ENCODE results near the gene RASGEF1C. TPM values are rescaled to one million over a fixed set of nuclear protein-coding genes. Genes with fewer than 3 reads are reported as not detected.

RASGEF1C gene
- total RNA-seq, 2 experiments from 2014 or later: not detected

DNA sequence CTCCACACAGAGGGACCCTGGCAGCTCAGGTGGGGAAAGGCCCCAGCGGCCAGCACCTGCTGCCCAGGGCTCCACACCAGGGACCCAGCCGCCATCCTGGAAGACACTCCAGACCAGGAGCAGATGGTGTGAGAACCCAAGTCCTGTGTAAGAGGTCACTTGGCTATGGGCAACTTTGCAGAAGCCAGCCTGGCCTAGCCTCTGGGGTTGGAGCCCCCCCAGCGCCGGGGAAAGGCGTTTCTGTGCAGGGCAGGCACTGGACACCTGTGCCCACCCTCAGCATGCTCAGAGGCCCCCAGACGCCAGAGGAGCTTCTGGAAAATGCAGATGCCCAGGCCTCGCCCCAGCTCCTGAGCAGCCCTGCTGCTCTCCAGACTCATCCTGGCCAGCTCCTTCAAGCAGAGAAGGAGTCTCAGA, 34.0 kb downstream of the RASGEF1C start:
- Mint-ChIP-seq H3K36me3 (ENCODE audit: low read depth) (no peaks in the 10 kb centered on the region), H3K27me3 (peaks cover 5% of the 10 kb centered on the region), H3K4me3 (no peak overlapping the region), H3K9me3 (ENCODE audit: low read depth) (no peaks in the 10 kb centered on the region), H3K27ac (no peak overlapping the region), H3K4me1 (no peaks in the 10 kb centered on the region)
- ChIA-PET CTCF (no interaction called here), POLR2A (no interaction called here)
- intact Hi-C loops (cut with DNase I, micrococcal nuclease): no loop called here
- DNase-seq (no peak), ATAC-seq (no peak)

DNA sequence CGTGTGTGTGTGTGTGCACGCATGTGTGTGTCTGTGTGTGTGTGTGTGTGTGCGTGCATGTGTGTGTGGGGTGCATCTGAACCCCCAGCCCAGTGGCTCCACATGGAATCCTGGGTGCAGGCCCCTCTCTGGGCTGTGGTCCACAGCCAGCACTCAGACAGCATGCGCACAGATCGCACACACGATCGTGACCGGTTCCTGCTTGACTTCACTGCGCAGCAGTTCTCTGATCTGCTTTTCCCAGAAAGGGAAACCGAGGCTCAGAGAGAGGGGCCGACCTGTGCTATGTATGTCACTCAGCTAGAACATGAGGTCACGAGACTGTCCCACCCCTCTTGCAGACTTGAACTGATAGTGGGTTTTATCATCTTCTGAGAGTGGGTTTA, 34.4 kb downstream of the RASGEF1C start:
- H3K27me3 Mint-ChIP-seq: peaks cover 6% of the 10 kb centered on the region
- no peak for ATAC-seq
- H3K4me1 Mint-ChIP-seq: no peaks in the 10 kb centered on the region
- H3K9me3 Mint-ChIP-seq (ENCODE audit: low read depth): no peaks in the 10 kb centered on the region
- ChIA-PET CTCF (no interaction called here), POLR2A (no interaction called here)
- H3K36me3 Mint-ChIP-seq (ENCODE audit: low read depth): no peaks in the 10 kb centered on the region
- H3K27ac Mint-ChIP-seq: no peak overlapping the region
- H3K4me3 Mint-ChIP-seq: no peak overlapping the region
- DNase-seq: no peak
- intact Hi-C loops (cut with DNase I, micrococcal nuclease): no loop called here

DNA sequence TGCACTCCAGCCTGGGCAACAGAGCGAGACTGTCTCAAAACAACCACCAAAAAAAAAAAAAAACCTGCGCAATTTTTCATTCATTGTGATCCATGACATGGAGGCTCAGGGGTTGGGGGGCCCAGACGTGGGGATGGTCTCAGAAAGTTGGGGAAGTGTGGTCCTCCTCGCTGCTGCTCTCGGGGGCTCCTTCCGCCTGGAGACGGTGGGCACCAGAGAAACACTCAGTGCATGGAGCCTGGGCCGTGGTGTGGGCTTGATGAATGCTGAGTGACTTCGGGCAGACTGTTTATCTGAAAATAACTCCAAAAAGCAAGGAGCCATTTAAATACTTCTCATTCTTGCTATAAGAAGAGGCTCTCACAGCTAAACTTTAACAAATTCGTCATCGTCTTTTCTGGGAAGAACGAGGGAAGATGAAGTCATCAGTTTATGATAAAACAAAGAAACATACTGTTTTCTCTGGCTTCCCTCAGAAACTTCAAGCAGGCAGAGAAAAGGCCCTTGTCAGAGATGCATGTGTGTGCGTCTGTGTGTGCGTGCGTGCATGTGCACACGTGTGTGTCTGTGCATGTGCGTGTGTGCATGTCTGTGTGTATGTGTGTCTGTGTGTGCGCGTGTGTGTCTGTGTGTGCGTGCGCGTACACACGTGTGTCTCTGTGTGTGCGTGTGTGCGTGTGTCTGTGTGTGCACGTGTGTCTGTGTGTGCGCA, 35.0 kb downstream of the RASGEF1C start:
- H3K4me1 Mint-ChIP-seq: no peaks in the 10 kb centered on the region
- H3K27me3 Mint-ChIP-seq: peaks cover 5% of the 10 kb centered on the region
- no peaks in the 10 kb centered on the region for H3K36me3 Mint-ChIP-seq (ENCODE audit: low read depth)
- ATAC-seq (no peak), DNase-seq (no peak)
- intact Hi-C loops (cut with DNase I, micrococcal nuclease): no loop called here
- CTCF ChIA-PET: no interaction called here
- no peaks in the 10 kb centered on the region for H3K9me3 Mint-ChIP-seq (ENCODE audit: low read depth)
- H3K4me3 Mint-ChIP-seq: no peak overlapping the region
- POLR2A ChIA-PET: no interaction called here
- H3K27ac Mint-ChIP-seq: no peak overlapping the region

DNA sequence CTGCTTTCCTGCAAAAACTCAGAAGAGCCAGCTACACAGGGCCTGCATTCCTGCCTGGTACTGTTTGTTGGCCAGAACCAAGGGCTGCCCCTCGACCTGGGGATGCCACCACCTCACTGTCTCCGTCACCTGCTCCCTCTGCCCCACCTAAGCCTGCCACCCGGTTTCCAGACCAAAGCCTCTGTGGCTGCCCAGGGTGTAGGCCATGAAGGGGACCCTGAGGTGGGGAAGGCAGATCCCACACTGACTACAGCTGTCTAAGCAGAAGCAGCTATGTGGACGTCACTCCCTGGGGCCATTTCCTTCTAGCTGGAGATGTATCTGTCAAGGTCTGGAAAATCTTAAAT, 35.8 kb downstream of the RASGEF1C start:
- Mint-ChIP-seq H3K27me3 (peaks cover 7% of the 10 kb centered on the region), H3K27ac (no peak overlapping the region), H3K36me3 (ENCODE audit: low read depth) (no peaks in the 10 kb centered on the region), H3K4me3 (no peak overlapping the region), H3K4me1 (no peaks in the 10 kb centered on the region), H3K9me3 (ENCODE audit: low read depth) (no peaks in the 10 kb centered on the region)
- DNase-seq (no peak), ATAC-seq (no peak)
- intact Hi-C loops (cut with DNase I, micrococcal nuclease): no loop called here
- ChIA-PET CTCF (no interaction called here), POLR2A (no interaction called here)

DNA sequence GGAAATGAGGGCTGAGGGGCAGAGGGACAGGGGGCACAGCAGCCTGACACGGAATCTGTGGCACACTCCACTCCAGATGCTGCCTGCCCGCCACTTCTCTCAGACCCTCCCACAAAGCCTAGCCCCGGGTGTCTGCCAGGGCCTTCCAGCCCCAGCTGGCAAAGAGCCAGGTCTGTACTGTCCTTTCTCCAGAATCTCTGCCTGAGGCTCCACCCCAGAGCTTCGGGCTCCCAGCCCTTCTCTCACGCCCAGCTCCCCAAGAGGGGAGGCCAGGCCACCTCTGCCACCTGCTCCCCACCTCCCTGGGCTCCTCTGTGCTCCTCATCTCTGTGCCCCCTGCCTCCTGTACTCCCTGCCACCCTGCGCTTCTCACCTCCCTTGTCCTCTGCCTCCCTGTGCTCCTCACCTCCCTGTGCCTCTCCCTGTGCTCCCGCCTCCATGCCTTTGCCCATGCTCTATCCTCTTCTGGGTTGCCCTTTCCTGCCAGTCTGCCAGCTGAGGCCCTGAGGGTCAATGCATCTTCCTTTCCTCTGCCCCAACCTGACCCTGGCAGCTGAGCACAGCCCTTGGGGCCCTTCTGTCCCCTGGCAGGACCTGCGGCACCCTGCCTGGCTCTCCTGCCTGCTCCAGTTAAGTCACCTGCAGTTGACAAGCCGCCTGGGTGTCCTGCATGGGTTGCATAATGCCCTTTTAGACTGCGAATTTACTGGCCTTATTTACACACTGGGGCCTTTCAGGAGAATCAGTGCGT, 36.4 kb downstream of the RASGEF1C start:
- H3K36me3 Mint-ChIP-seq (ENCODE audit: low read depth): no peaks in the 10 kb centered on the region
- H3K27ac Mint-ChIP-seq: no peak overlapping the region
- H3K4me3 Mint-ChIP-seq: no peak overlapping the region
- CTCF ChIA-PET: no interaction called here
- intact Hi-C loops (cut with DNase I, micrococcal nuclease): no loop called here
- POLR2A ChIA-PET: no interaction called here
- no peak for DNase-seq
- H3K9me3 Mint-ChIP-seq (ENCODE audit: low read depth): no peaks in the 10 kb centered on the region
- no peak for ATAC-seq
- peaks cover 7% of the 10 kb centered on the region for H3K27me3 Mint-ChIP-seq
- no peaks in the 10 kb centered on the region for H3K4me1 Mint-ChIP-seq

DNA sequence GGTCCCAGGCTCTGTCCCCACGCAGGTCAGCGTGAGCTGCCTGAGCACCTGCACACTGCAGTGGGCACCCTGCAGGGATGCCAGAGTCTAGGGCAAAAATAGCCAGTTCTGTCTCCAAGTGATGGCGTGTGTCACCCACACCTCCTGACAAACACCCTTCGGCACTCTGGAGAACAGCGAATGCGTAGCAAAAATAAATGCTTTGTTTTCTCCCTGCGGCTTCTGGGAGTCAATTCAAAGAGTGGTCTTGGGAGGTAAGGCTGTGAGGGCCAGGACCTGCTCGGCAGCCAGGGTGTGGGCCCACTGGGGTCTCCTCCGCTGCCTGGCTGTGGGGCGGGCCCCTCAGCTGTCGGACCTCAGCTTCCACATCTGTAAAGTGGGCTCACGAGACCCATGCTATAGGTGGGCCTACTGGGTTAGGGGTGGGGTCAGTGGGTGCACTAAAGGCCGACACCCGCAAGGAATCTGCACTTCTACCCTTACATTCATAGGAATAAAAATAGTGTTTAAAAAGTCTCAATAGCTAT, 37.4 kb downstream of the RASGEF1C start:
- H3K27ac Mint-ChIP-seq: no peak overlapping the region
- ChIA-PET POLR2A (no interaction called here), CTCF (no interaction called here)
- no peaks in the 10 kb centered on the region for H3K36me3 Mint-ChIP-seq (ENCODE audit: low read depth)
- H3K4me3 Mint-ChIP-seq: no peak overlapping the region
- no peak for DNase-seq
- H3K9me3 Mint-ChIP-seq (ENCODE audit: low read depth): no peaks in the 10 kb centered on the region
- H3K27me3 Mint-ChIP-seq: peaks cover 7% of the 10 kb centered on the region
- no peaks in the 10 kb centered on the region for H3K4me1 Mint-ChIP-seq
- intact Hi-C loops (cut with DNase I, micrococcal nuclease): no loop called here
- ATAC-seq: no peak

DNA sequence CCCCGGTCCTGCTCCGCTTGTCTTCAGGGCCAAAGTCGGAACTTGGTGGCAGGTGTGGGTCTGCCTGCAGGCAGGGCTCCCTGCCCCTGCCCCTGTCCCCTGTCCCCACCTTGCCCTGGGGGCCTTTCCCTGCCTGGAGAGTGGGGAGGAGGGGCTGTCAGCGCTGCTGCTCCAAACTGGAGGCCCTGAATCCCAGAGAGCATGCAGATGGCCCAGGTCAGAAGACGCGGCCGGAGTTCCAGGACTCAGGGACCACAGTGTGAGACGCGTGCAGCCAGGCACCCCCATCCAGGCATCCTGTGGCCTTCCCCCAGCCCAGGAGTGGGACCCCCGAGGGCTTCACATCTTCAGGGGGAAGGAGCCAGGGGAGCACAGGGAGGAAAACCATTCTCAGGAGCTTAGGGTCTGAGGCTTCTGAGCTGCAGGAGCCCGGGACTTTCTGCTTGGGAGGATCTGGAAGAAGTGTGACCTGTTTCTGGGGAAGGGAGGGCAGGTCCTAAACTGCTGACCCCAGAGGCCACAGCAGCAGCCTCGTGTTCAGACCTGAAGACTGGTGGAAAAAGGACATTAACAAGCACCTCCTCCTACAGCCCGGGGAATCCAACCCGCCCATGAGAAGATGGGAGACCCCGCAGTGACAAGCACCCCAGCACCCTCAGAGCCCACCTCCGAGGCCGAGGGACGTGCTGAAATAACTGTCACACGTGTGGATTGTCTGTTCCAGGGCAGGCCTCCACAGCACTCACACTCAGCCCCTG, 38.0 kb downstream of the RASGEF1C start:
- ATAC-seq (no peak), DNase-seq (no peak)
- ChIA-PET POLR2A (no interaction called here), CTCF (no interaction called here)
- Mint-ChIP-seq H3K9me3 (ENCODE audit: low read depth) (no peaks in the 10 kb centered on the region), H3K4me1 (no peaks in the 10 kb centered on the region), H3K27ac (no peak overlapping the region), H3K4me3 (no peak overlapping the region), H3K36me3 (ENCODE audit: low read depth) (no peaks in the 10 kb centered on the region), H3K27me3 (peaks cover 7% of the 10 kb centered on the region)
- intact Hi-C loops (cut with DNase I, micrococcal nuclease): no loop called here

DNA sequence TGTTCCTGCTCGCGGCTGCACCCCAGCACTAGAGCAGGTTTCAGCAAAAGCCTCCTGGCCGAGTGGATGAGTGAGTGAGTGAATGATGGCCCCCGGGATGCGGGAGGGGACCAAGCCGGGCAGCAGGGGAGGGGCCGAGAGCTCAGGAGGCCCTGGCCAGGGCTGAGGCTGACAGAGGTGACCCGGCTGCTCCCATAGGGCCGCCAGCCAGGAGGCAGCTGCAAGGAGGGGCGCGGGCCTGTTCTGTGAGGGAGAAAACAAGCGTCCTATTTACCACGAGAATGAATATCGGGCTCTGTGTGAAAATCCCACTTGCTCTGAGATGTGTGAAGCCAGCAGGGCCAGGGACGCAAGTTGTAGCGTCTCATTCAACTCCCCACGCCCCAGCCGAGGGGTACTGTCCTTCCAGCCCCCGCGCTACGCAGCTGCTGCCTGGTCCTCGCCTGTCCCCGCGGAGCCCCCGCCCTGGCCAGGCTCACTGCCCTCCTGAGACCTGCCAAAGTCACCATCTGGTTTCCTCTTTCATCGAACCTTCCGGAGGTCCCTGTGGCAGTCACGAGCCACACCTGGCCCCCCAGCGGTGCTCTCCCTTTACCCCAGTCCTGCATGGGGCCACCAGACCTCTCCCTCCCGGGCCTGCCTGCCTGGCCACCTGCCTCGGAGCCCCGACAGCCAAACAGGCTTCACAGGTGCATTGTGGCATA, 38.8 kb downstream of the RASGEF1C start:
- intact Hi-C loops (cut with DNase I, micrococcal nuclease): no loop called here
- H3K9me3 Mint-ChIP-seq (ENCODE audit: low read depth): no peaks in the 10 kb centered on the region
- DNase-seq (no peak), ATAC-seq (no peak)
- no peak overlapping the region for H3K4me3 Mint-ChIP-seq
- no peaks in the 10 kb centered on the region for H3K36me3 Mint-ChIP-seq (ENCODE audit: low read depth)
- peaks cover 7% of the 10 kb centered on the region for H3K27me3 Mint-ChIP-seq
- no peak overlapping the region for H3K27ac Mint-ChIP-seq
- ChIA-PET CTCF (interaction anchor here (0.7 kb wide), 1 partner anchor 20 kb away, joined by 3 read pairs; no protein-coding TSS in a partner anchor), POLR2A (no interaction called here)
- H3K4me1 Mint-ChIP-seq: no peaks in the 10 kb centered on the region

DNA sequence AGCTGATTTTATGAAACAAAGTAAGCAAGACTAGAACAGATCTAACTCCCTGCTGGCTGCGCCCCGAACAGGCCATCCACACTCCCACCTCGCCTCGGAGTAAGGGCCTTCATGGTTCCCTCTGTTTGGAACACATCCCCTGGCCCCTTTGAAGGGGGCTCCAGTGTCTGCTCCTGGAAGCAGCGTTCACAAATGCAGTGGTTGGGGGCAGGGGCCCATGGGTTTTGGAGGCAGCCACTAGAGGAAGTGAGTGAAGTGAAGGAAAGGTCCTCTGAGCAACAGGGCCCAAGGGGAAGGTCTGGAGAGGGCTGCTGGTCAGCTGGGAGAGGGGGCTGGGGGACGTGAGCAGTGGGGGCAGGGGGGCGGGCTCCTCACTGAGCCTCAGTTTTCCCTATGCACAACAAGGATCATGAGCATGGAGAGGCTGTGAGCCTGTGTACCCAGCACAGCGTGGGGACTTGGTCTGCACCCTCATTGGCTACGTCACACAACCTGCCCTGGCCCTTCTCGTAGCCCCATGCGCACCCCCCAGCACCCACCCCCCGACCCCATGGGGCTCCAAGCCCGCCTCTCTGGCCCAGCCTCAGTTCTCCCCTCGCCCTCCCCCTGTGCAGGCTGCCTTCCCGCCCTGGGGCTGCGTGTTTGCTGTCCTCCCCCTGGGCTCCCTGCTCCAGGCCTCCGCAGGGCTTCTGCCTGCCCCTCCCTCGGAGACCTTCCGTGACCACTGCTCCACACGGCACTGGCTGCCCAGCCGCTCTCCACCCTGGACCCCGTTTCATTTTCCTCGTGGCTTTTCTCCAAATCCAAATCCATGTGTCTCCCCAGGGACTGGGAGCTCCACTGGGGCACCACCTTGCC, 39.5 kb downstream of the RASGEF1C start:
- Mint-ChIP-seq H3K4me3 (no peak overlapping the region), H3K27me3 (peaks cover 7% of the 10 kb centered on the region), H3K27ac (no peak overlapping the region), H3K9me3 (ENCODE audit: low read depth) (peaks cover 4% of the 10 kb centered on the region), H3K36me3 (ENCODE audit: low read depth) (no peaks in the 10 kb centered on the region), H3K4me1 (no peaks in the 10 kb centered on the region)
- ChIA-PET CTCF (interaction anchor here (0.7 kb wide), 1 partner anchor 19 kb away, joined by 3 read pairs; no protein-coding TSS in a partner anchor), POLR2A (no interaction called here)
- DNase-seq: no peak
- no peak for ATAC-seq
- intact Hi-C loops (cut with DNase I, micrococcal nuclease): no loop called here

DNA sequence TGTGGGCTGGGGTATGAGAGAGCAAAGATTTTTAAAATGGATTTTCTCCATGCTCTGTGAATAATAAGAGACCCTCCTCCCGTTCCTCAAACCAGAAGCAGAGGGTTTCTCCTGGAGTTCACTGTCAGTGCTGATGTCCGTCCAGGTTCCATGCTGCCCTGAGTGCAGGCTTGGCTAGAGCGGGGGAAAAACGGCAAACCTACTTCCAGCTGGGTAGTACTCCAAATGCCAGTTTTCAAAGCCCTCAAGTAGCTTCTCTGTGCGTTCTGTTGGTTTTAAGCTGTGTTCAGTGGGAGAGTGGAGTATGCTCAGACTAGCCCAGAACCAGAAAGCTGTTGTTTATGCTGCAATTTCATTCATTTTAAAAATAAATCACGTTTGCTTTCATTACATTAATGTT, 40.3 kb downstream of the RASGEF1C start:
- Mint-ChIP-seq H3K27me3 (peaks cover 11% of the 10 kb centered on the region), H3K4me1 (no peaks in the 10 kb centered on the region), H3K27ac (no peak overlapping the region), H3K36me3 (ENCODE audit: low read depth) (no peaks in the 10 kb centered on the region), H3K9me3 (ENCODE audit: low read depth) (peaks cover 8% of the 10 kb centered on the region), H3K4me3 (no peak overlapping the region)
- CTCF ChIA-PET: no interaction called here
- intact Hi-C loops (cut with DNase I, micrococcal nuclease): no loop called here
- POLR2A ChIA-PET: no interaction called here
- DNase-seq: no peak
- no peak for ATAC-seq

DNA sequence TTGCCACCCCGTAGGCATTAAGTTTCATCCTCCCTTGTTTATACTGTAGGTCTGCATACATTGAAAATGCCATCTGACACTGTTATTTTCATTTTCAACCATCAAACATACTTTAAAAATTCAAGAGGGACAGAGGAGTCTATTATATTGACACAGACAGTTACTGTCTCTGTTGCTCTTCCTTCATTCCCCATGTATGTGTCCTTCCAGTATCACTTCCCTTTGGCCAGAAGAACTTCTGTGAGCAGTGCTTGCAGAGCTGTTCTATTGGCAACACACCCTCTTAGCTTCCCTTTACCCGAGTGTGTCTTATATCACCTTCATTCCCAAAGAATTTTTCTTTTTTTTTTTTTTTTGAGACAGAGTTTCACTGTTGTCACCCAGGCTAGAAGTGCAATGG, 42.8 kb downstream of the RASGEF1C start:
- POLR2A ChIA-PET: no interaction called here
- CTCF ChIA-PET: no interaction called here

More for the DNA sequence above, 42.8 kb downstream of the RASGEF1C start:
- no peak for DNase-seq
- no peak for ATAC-seq
- H3K4me1 Mint-ChIP-seq: no peaks in the 10 kb centered on the region
- no peak overlapping the region for H3K4me3 Mint-ChIP-seq
- H3K9me3 Mint-ChIP-seq (ENCODE audit: low read depth): peaks cover 9% of the 10 kb centered on the region
- H3K36me3 Mint-ChIP-seq (ENCODE audit: low read depth): no peaks in the 10 kb centered on the region
- intact Hi-C loops (cut with DNase I, micrococcal nuclease): no loop called here
- H3K27ac Mint-ChIP-seq: no peak overlapping the region
- H3K27me3 Mint-ChIP-seq: peaks cover 9% of the 10 kb centered on the region

Data from activated CD4-positive, alpha-beta T cell treated with anti-CD3 and anti-CD28 coated beads for 36 hours (primary cell).